ENCODE measurements around the gene PDXDC1. TPM values are rescaled to one million over a fixed set of nuclear protein-coding genes. Genes with fewer than 3 reads are reported as not detected.
A peak's percentile ranks its signal among the peaks of the same experiment; 100 is the strongest.
"Not testable (repeated sequence)": the region's sequence is repeated elsewhere in the genome, so short reads cannot be mapped to it uniquely, and the experiment has no call there.

Gene PDXDC1
- total RNA-seq = 10 to 100 TPM; 70.0 to 92.2 (median 87.6) TPM

- H3K27me3 ChIP-seq = not testable (repeated sequence)
- peak; percentile 92 for ATAC-seq
Measured at GRCh38 chr16:14974656-14975417, at the start of gene PDXDC1. Gene PDXDC1, plus strand, starts transcription at chr16:14975026. Its CDS starts 174 bp downstream, at chr16:14975200.

GRCh38 chr16:14928064-14928714, 46.6 kb upstream of the PDXDC1 start:
- not testable (repeated sequence) for H3K4me1 ChIP-seq, H3K9me3 ChIP-seq, H3K4me3 ChIP-seq, H3K27me3 ChIP-seq
- peaks cover 0 to 19% of the 10 kb centered on the region in 2 donors for H3K36me3 ChIP-seq
- peak; percentile 60 for ATAC-seq
- H3K27ac ChIP-seq = peak overlapping the region in 1 of 4 donors; percentile 1
- 17 to 69% methylated on average over 1 to 2 of the region's 31 CpGs for WGBS, 2 donors (ENCODE audit: low coverage in 1 of 2)

More at GRCh38 chr16:14974656-14975417, at the start of gene PDXDC1:
- peak within 1 kb of the TSS; percentile 72 for H3K4me3 ChIP-seq
- WGBS, 2 donors (ENCODE audit: low coverage in 1 of 2) = 1 to 3% methylated on average over 10 to 13 of the region's 74 CpGs
- not testable (repeated sequence) for H3K9me3 ChIP-seq, H3K36me3 ChIP-seq
- H3K4me1 ChIP-seq = peaks cover 0 to 41% (median 0%) of the 10 kb centered on the region in 3 donors
- peak within 1 kb of the TSS; percentile 92 to 97 (median 95) for H3K27ac ChIP-seq
- TF ChIP-seq CTCF (IDR thresholded peaks at IDR 0.05) (peak in 2 of 4 experiments; percentile 17 to 26), POLR2AphosphoS5 (IDR thresholded peaks at IDR 0.05) (peak; percentile 87), POLR2A (IDR thresholded peaks at IDR 0.05) (peak; percentile 91 to 92)

GRCh38 chr16:14929176-14929575, 45.6 kb upstream of the PDXDC1 start:
- ATAC-seq, H3K27me3 ChIP-seq, H3K9me3 ChIP-seq, H3K27ac ChIP-seq, H3K4me1 ChIP-seq, H3K4me3 ChIP-seq: not testable (repeated sequence)
- peaks cover 0 to 16% of the 10 kb centered on the region in 2 donors for H3K36me3 ChIP-seq
- WGBS, 2 donors (ENCODE audit: low coverage in 1 of 2) = no CpG with 5 or more reads among the region's 26 CpGs

- not testable (repeated sequence) for H3K4me1 ChIP-seq, ATAC-seq, H3K27me3 ChIP-seq, H3K4me3 ChIP-seq, H3K27ac ChIP-seq, H3K9me3 ChIP-seq
- no CpG with 5 or more reads among the region's 25 CpGs for WGBS, 2 donors (ENCODE audit: low coverage in 1 of 2)
- H3K36me3 ChIP-seq = peaks cover 0 to 18% of the 10 kb centered on the region in 2 donors
Measured at GRCh38 chr16:14930246-14930645, 44.6 kb upstream of the PDXDC1 start.

- WGBS, 2 donors (ENCODE audit: low coverage in 1 of 2) = no CpG with 5 or more reads among the region's 19 CpGs
- H3K4me3 ChIP-seq, H3K4me1 ChIP-seq, ATAC-seq, H3K27ac ChIP-seq, H3K9me3 ChIP-seq, H3K27me3 ChIP-seq: not testable (repeated sequence)
- H3K36me3 ChIP-seq = peaks cover 0 to 21% of the 10 kb centered on the region in 2 donors
Measured at GRCh38 chr16:14930971-14931370, 43.9 kb upstream of the PDXDC1 start.

GRCh38 chr16:14932581-14933375, 42.0 kb upstream of the PDXDC1 start:
- not testable (repeated sequence) for H3K27ac ChIP-seq, H3K27me3 ChIP-seq, ATAC-seq, H3K9me3 ChIP-seq, H3K4me1 ChIP-seq, H3K4me3 ChIP-seq
- H3K36me3 ChIP-seq = peaks cover 0 to 21% of the 10 kb centered on the region in 2 donors
- no CpG with 5 or more reads among the region's 47 CpGs for WGBS, 2 donors (ENCODE audit: low coverage in 1 of 2)

- H3K4me3 ChIP-seq, H3K4me1 ChIP-seq, H3K27ac ChIP-seq, H3K27me3 ChIP-seq, ATAC-seq, H3K9me3 ChIP-seq: not testable (repeated sequence)
- peaks cover 0 to 12% of the 10 kb centered on the region in 2 donors for H3K36me3 ChIP-seq
- no CpG with 5 or more reads among the region's 4 CpGs for WGBS, 2 donors (ENCODE audit: low coverage in 1 of 2)
Measured at GRCh38 chr16:14937143-14937542, 37.7 kb upstream of the PDXDC1 start, which contains the start of gene NPIPA1. Gene NPIPA1, plus strand, starts transcription at chr16:14937443. Its CDS starts 0 bp downstream, at chr16:14937443.

GRCh38 chr16:14937994-14938393, 36.8 kb upstream of the PDXDC1 start:
- peaks cover 0 to 14% of the 10 kb centered on the region in 2 donors for H3K36me3 ChIP-seq
- not testable (repeated sequence) for H3K4me1 ChIP-seq, H3K9me3 ChIP-seq, H3K27ac ChIP-seq, H3K4me3 ChIP-seq, H3K27me3 ChIP-seq, ATAC-seq
- WGBS, 2 donors (ENCODE audit: low coverage in 1 of 2) = no CpG with 5 or more reads among the region's 9 CpGs

- H3K27me3 ChIP-seq, ATAC-seq, H3K9me3 ChIP-seq, H3K27ac ChIP-seq, H3K4me1 ChIP-seq, H3K4me3 ChIP-seq: not testable (repeated sequence)
- 44 to 57% methylated on average over 2 to 3 of the region's 3 CpGs for WGBS, 2 donors (ENCODE audit: low coverage in 1 of 2)
- peaks cover 0 to 15% of the 10 kb centered on the region in 2 donors for H3K36me3 ChIP-seq
Measured at GRCh38 chr16:14942686-14943085, 32.1 kb upstream of the PDXDC1 start.

Data from gastroesophageal sphincter (tissue), 4 donors.